H7 (cell line): Measurements from ENCODE around the gene PSIP1. TPM values are rescaled to one million over a fixed set of nuclear protein-coding genes. Genes with fewer than 3 reads are reported as not detected.
"Not testable (repeated sequence)": the region's sequence is repeated elsewhere in the genome, so short reads cannot be mapped to it uniquely, and the experiment has no call there.

Experiments
- DNase-seq: peaks from one replicate; pipeline ENCODE4 v3.0.0; 2012
- H3K27me3 ChIP-seq: 2 replicates; pipeline ENCODE4 v1.6.0; 2011; ENCODE audit warnings: mild to moderate bottlenecking, low read length; ENCODE audit not compliant: control insufficient read depth, insufficient read depth
- H3K36me3 ChIP-seq: replicated peaks from 2 replicates; pipeline ENCODE4 v1.5.1; 2011; ENCODE audit warnings: low read length; ENCODE audit not compliant: control insufficient read depth, insufficient read depth
- H3K4me3 ChIP-seq: 2 replicates; pipeline ENCODE4 v1.5.1; 2011; ENCODE audit warnings: low read depth, mild to moderate bottlenecking, control low read depth, low read length, moderate library complexity; ENCODE audit not compliant: insufficient read depth
- total RNA-seq: library from RNA; depleted of rRNA; stranded (reverse); fragments of >200 nt; shearing (Covaris generic); gene quantifications from 2 replicates; pipeline ENCODE4 v1.2.3, GENCODE V29; 2014

The PSIP1 gene
- total RNA-seq, 1 experiment from 2014 or later: 125 TPM

GRCh38 chr9:15484802-15485201 lies 26.0 kb downstream of the PSIP1 start:
- DNase-seq: no peak
- Histone ChIP-seq H3K4me3 (no peak overlapping the region), H3K27me3 (no peaks in the 10 kb centered on the region), H3K36me3 (peaks cover 10% of the 10 kb centered on the region)

DNA sequence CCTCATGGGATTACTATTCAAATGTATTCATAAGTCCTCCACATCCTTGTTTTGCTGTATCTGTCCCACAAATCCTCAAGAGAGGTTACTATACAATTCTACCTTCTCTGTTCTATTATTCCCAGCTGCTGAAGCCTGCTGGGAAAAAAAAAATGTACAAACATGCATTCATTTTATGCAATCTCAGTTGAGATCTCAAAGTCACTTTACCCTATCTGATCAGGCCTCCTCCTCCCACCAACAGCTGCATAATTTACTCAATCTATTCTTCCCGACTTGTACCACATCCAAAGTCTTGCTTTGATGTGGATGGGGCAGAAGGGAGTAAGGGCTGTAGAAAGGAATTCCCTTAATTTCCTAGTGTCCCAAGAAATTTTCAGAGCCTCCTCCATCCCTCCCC lies 28.6 kb downstream of the PSIP1 start:
- H3K27me3 ChIP-seq: no peaks in the 10 kb centered on the region
- DNase-seq: no peak
- no peak overlapping the region for H3K4me3 ChIP-seq
- peaks cover 9% of the 10 kb centered on the region for H3K36me3 ChIP-seq

GRCh38 chr9:15480028-15480427 lies 30.7 kb downstream of the PSIP1 start:
- Histone ChIP-seq H3K36me3 (peaks cover 16% of the 10 kb centered on the region), H3K27me3 (no peaks in the 10 kb centered on the region), H3K4me3 (no peak overlapping the region)
- no peak for DNase-seq

DNA sequence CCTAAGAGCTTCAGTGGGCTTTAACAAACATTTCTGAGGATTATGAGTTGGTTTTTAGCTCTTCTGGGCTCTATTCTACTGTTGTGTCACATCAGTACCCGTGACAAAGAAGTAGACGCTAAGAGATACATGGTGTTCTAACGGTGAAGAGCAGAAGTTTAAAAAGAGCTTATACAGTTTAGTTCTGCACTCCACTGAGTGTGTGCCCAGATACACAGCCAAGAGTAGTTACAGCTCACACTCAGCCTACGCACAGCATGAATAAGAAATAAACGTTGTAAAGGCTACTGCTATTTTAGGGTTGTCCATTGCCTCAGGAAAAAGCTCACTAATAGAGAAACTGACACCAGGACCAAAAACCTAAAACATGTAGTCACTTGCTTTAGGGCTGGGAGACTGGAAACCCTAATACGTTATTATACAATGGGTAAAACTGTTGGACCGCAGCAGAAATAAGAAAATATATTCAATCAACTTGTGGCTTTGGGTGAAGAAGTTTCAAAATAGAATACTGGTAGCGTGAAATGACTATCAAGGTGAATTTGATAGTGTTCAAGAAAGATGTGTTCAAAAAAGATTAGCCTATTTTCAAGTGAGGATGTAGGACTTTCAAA lies 34.7 kb downstream of the PSIP1 start:
- no peaks in the 10 kb centered on the region for H3K27me3 ChIP-seq
- DNase-seq: no peak
- H3K36me3 ChIP-seq: peaks cover 23% of the 10 kb centered on the region
- H3K4me3 ChIP-seq: no peak overlapping the region

- Histone ChIP-seq H3K36me3 (peaks cover 39% of the 10 kb centered on the region), H3K4me3 (no peak overlapping the region), H3K27me3 (no peaks in the 10 kb centered on the region)
- DNase-seq: no peak
Observed at GRCh38 chr9:15469862-15470261, 40.9 kb downstream of the PSIP1 start.

DNA sequence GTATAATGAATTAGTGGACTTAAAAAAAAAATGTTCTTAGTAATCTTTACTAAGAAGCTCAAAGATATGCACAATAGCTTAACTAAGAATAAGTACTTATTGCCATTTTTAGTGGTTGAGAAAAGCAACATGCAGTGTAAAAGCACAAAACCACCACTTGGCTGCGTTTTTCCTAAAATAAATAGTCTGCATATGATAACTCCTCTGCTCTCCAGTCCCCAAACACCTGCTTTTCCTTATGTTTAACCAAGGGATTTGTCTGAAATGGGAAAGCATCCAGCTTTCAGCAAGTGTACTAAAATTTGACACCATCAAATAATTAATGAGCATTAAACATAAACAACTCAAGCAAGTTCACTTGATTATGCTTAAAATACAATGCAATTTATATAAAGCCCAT lies 41.4 kb downstream of the PSIP1 start:
- Histone ChIP-seq H3K27me3 (no peaks in the 10 kb centered on the region), H3K4me3 (no peak overlapping the region), H3K36me3 (peaks cover 39% of the 10 kb centered on the region)
- DNase-seq: no peak

GRCh38 chr9:15468145-15468544 lies 42.6 kb downstream of the PSIP1 start:
- Histone ChIP-seq H3K4me3 (no peak overlapping the region), H3K27me3 (no peaks in the 10 kb centered on the region), H3K36me3 (peaks cover 39% of the 10 kb centered on the region)
- no peak for DNase-seq

DNA sequence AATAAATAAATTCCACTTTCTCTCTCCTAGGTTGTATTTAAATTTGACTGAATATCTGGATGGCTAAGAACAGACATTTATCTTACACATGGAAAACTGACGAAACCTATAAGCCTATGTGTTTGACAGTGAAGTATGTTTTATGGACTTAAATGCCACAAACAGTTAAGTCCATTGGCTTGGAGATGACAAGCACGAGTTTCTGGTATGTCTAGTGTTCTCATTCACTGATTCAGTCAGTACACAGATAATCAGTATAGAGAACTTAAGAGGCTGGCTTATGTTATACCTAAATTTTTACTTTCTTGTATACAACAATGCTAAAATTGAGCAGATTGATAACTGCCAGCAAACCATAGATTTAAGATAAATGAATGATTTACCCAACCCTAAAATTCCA lies 49.2 kb downstream of the PSIP1 start:
- no peak for DNase-seq
- no peaks in the 10 kb centered on the region for H3K27me3 ChIP-seq
- H3K36me3 ChIP-seq: peaks cover 15% of the 10 kb centered on the region
- H3K4me3 ChIP-seq: no peak overlapping the region

DNA sequence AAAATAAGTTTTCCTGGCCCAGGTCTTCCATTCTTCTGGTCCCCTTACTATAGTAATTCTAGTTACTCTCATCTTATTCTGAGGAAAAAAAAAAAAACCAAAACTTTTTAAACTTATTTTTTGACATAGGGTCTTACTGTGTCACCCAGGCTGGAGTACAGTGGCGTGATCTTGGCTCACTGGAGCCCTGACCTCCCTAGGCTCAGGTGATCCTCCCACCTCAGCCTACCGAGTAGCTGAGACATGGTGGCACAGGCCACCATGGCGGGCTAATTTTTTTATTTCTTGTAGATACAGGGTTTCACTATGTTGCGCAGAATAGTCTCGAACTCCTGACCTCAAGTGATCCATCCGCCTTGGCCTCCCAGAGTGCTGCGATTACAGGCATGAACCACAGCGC lies 49.7 kb downstream of the PSIP1 start:
- H3K4me3 ChIP-seq: no peak overlapping the region
- peaks cover 11% of the 10 kb centered on the region for H3K36me3 ChIP-seq
- H3K27me3 ChIP-seq: no peaks in the 10 kb centered on the region
- DNase-seq: no peak

GRCh38 chr9:15453956-15454355 lies 56.8 kb downstream of the PSIP1 start:
- Histone ChIP-seq H3K36me3 (peaks cover 10% of the 10 kb centered on the region), H3K4me3 (no peak overlapping the region), H3K27me3 (no peaks in the 10 kb centered on the region)
- no peak for DNase-seq

- peaks cover 26% of the 10 kb centered on the region for H3K36me3 ChIP-seq
- no peak overlapping the region for H3K4me3 ChIP-seq
- H3K27me3 ChIP-seq: no peaks in the 10 kb centered on the region
- DNase-seq: no peak
Observed at GRCh38 chr9:15444141-15444540, 66.6 kb downstream of the PSIP1 start.

- not testable (repeated sequence) for H3K4me3 ChIP-seq, DNase-seq, H3K27me3 ChIP-seq
- peaks cover 21% of the 10 kb centered on the region for H3K36me3 ChIP-seq
Observed at GRCh38 chr9:15442264-15442663, 68.5 kb downstream of the PSIP1 start.

- DNase-seq, H3K27me3 ChIP-seq, H3K4me3 ChIP-seq: not testable (repeated sequence)
- peaks cover 21% of the 10 kb centered on the region for H3K36me3 ChIP-seq
Observed at GRCh38 chr9:15441841-15442240, 68.9 kb downstream of the PSIP1 start.

- Histone ChIP-seq H3K36me3 (peaks cover 10% of the 10 kb centered on the region), H3K27me3 (no peaks in the 10 kb centered on the region), H3K4me3 (no peak overlapping the region)
- no peak for DNase-seq
Observed at GRCh38 chr9:15438891-15439290, 71.9 kb downstream of the PSIP1 start.

GRCh38 chr9:15433661-15434060 lies 77.1 kb downstream of the PSIP1 start:
- H3K36me3 ChIP-seq: peaks cover 4% of the 10 kb centered on the region; the same call in 1 of the 2 replicates
- H3K4me3 ChIP-seq: no peak overlapping the region
- DNase-seq: no peak
- H3K27me3 ChIP-seq: no peaks in the 10 kb centered on the region

DNA sequence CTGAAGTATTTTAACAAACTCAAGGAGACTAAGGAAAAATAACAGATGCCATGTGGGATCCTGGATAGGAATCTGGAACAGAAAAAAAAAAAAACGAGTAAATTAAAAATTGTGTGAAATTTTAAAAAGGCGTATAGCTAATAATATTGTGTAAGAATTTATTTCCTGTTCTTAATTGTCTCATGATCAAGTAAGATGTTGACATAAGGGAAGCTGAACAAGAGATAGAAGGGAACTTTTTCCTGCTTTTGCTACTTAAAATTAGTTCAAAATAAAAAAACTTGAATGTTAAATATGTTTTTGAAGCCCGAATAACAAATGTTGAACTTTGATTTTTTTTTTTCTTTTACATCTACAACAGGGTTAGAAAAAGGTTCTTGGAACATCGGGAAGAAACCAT lies 77.6 kb downstream of the PSIP1 start:
- H3K4me3 ChIP-seq: no peak overlapping the region
- no peak for DNase-seq
- peaks cover 4% of the 10 kb centered on the region; the same call in 1 of the 2 replicates for H3K36me3 ChIP-seq
- H3K27me3 ChIP-seq: no peaks in the 10 kb centered on the region
